ENCODE measurements around the gene KIF4A. TPM values are rescaled to one million over a fixed set of nuclear protein-coding genes. Genes with fewer than 3 reads are reported as not detected.

The KIF4A gene
- total RNA-seq, 1 donor from 2014 or later: 3.0 TPM

DNA sequence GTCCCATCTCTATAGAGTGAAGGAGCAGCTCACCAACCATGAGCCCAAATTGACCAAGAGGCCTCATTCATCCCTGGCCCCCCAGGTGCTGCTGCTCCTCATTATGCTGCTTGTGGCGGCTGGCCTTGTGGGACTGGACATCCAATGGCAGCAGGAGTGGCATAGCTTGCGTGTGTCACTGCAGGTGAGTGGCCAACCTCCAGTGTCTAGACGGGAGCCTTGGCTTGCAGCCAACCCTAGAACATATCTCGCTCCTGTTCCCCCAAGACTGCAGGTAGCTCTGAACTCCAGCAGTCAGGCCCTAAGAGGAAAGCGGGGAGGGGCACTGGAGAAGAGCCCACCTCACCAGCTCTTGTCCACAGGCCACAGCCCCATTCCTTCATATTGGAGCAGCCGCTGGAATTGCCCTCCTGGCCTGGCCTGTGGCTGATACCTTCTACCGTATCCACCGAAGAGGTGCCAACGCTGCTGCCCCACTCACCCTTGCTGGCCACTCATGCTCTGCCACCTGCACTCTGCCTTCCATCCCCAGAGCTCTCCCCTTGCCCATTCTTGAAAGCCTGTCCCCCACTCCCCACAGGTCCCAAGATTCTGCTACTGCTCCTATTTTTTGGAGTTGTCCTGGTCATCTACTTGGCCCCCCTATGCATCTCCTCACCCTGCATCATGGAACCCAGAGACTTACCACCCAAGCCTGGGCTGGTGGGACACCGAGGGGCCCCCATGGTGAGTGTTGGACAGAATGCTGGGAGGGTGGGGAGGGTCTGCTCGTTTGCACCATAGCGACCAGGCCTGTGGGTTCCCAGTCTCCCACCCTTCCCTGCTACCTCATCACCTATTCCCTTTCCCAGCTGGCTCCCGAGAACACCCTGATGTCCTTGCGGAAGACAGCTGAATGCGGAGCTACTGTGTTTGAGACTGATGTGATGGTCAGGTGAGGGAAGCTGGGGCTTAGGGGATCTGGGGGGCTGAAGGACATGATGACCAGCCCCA lies 136.7 kb downstream of the KIF4A start:
- H3K9me3 Mint-ChIP-seq (ENCODE audit: unreplicated experiment): no peaks in the 10 kb centered on the region
- H3K36me3 Mint-ChIP-seq (ENCODE audit: low read depth, unreplicated experiment): no peaks in the 10 kb centered on the region
- Histone ChIP-seq H3K36me3 (ENCODE audit: insufficient read depth, low read length) (no peaks in the 10 kb centered on the region), H3K27me3 (ENCODE audit: insufficient read depth, low read length) (no peaks in the 10 kb centered on the region), H3K9ac (ENCODE audit: low read length) (no peak overlapping the region), H2AFZ (ENCODE audit: low read depth, low read length) (no peak overlapping the region), H3K27ac (ENCODE audit: low read depth, low read length) (no peak overlapping the region), H3K4me3 (ENCODE audit: insufficient read depth, low read depth, low read length) (no peak overlapping the region), H3K9me3 (ENCODE audit: insufficient read depth, low read depth, low read length) (no peaks in the 10 kb centered on the region), H3K4me2 (ENCODE audit: low read length) (no peak overlapping the region), H3K79me2 (ENCODE audit: insufficient read depth, low read length) (no peaks in the 10 kb centered on the region), H4K20me1 (ENCODE audit: insufficient read depth, low read length) (no peaks in the 10 kb centered on the region), H3K4me1 (ENCODE audit: insufficient read depth, low read length) (no peaks in the 10 kb centered on the region)
- TF ChIP-seq, protein P1, sequence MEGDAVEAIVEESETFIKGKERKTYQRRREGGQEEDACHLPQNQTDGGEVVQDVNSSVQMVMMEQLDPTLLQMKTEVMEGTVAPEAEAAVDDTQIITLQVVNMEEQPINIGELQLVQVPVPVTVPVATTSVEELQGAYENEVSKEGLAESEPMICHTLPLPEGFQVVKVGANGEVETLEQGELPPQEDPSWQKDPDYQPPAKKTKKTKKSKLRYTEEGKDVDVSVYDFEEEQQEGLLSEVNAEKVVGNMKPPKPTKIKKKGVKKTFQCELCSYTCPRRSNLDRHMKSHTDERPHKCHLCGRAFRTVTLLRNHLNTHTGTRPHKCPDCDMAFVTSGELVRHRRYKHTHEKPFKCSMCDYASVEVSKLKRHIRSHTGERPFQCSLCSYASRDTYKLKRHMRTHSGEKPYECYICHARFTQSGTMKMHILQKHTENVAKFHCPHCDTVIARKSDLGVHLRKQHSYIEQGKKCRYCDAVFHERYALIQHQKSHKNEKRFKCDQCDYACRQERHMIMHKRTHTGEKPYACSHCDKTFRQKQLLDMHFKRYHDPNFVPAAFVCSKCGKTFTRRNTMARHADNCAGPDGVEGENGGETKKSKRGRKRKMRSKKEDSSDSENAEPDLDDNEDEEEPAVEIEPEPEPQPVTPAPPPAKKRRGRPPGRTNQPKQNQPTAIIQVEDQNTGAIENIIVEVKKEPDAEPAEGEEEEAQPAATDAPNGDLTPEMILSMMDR (IDR thresholded peaks at IDR 0.05; ENCODE audit: insufficient read depth, low read depth, low read length): no peak
- TF ChIP-seq EZH2 (IDR thresholded peaks at IDR 0.05; ENCODE audit: insufficient read depth, low read length): no peak
- H3K27ac Mint-ChIP-seq (ENCODE audit: unreplicated experiment): no peak overlapping the region
- H3K4me3 Mint-ChIP-seq (ENCODE audit: unreplicated experiment): no peak overlapping the region
- peaks cover 7% of the 10 kb centered on the region for H3K27me3 Mint-ChIP-seq (ENCODE audit: low read depth, unreplicated experiment)
- peaks cover 1% of the 10 kb centered on the region for H3K4me1 Mint-ChIP-seq (ENCODE audit: low read depth, unreplicated experiment)
- FAIRE-seq: no peak
- DNase-seq (ENCODE audit: low read depth): no peak

DNA sequence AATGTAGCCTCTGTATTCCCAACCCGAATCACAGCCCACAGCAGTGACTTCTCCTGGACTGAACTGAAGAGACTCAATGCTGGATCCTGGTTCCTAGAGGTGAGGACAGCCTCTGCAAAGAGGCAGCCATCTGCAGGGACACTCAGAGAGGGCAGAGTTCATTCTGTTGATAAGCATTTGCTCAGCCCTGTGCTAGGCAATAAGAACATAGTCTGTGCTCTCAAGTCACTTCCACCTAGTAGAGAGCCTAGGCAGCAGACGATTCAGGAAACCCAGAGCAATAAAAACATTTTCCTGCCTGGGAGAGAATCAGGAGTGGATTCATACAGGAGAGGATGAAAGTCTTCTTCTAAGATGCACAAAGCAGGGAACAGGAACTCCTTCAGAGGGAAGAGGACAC lies 137.5 kb downstream of the KIF4A start:
- H3K9me3 Mint-ChIP-seq (ENCODE audit: unreplicated experiment): no peaks in the 10 kb centered on the region
- no peak overlapping the region for H3K4me3 Mint-ChIP-seq (ENCODE audit: unreplicated experiment)
- Histone ChIP-seq H3K4me1 (ENCODE audit: insufficient read depth, low read length) (no peaks in the 10 kb centered on the region), H2AFZ (ENCODE audit: low read depth, low read length) (no peak overlapping the region), H3K9ac (ENCODE audit: low read length) (no peak overlapping the region), H3K4me3 (ENCODE audit: insufficient read depth, low read depth, low read length) (no peak overlapping the region), H3K27ac (ENCODE audit: low read depth, low read length) (no peak overlapping the region), H4K20me1 (ENCODE audit: insufficient read depth, low read length) (no peaks in the 10 kb centered on the region), H3K9me3 (ENCODE audit: insufficient read depth, low read depth, low read length) (no peaks in the 10 kb centered on the region), H3K27me3 (ENCODE audit: insufficient read depth, low read length) (no peaks in the 10 kb centered on the region), H3K4me2 (ENCODE audit: low read length) (no peak overlapping the region), H3K36me3 (ENCODE audit: insufficient read depth, low read length) (no peaks in the 10 kb centered on the region), H3K79me2 (ENCODE audit: insufficient read depth, low read length) (no peaks in the 10 kb centered on the region)
- DNase-seq (ENCODE audit: low read depth) (no peak), FAIRE-seq (no peak)
- no peak overlapping the region for H3K27ac Mint-ChIP-seq (ENCODE audit: unreplicated experiment)
- no peak for TF ChIP-seq EZH2 (IDR thresholded peaks at IDR 0.05; ENCODE audit: insufficient read depth, low read length)
- TF ChIP-seq, protein P1 (IDR thresholded peaks at IDR 0.05; ENCODE audit: insufficient read depth, low read depth, low read length): no peak
- H3K4me1 Mint-ChIP-seq (ENCODE audit: low read depth, unreplicated experiment): peaks cover 1% of the 10 kb centered on the region
- peaks cover 7% of the 10 kb centered on the region for H3K27me3 Mint-ChIP-seq (ENCODE audit: low read depth, unreplicated experiment)
- no peaks in the 10 kb centered on the region for H3K36me3 Mint-ChIP-seq (ENCODE audit: low read depth, unreplicated experiment)

DNA sequence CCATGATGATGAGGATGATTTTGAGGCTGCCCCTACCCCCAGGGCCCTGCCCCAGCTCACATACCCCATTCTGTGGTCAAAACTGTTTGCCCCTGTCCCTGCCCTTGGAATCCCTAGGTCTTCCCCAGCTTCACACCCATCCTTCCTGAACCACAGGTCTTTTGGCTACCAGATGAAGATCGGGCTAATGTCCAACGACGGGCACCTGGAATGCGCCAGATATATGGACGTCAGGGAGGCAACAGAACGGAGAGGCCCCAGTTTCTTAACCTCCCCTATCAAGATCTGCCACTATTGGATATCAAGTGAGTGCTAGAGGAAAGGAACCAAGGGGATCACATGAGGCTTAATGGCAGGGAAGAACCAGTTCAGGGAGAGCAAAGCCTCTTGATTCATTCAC lies 139.9 kb downstream of the KIF4A start:
- no peak overlapping the region for H2AFZ ChIP-seq (ENCODE audit: low read depth, low read length)
- no peaks in the 10 kb centered on the region for H3K27me3 ChIP-seq (ENCODE audit: insufficient read depth, low read length)
- H3K9me3 ChIP-seq (ENCODE audit: insufficient read depth, low read depth, low read length): no peaks in the 10 kb centered on the region
- Mint-ChIP-seq H3K27me3 (ENCODE audit: low read depth, unreplicated experiment) (peaks cover 4% of the 10 kb centered on the region), H3K27ac (ENCODE audit: unreplicated experiment) (no peak overlapping the region), H3K4me1 (ENCODE audit: low read depth, unreplicated experiment) (no peaks in the 10 kb centered on the region), H3K9me3 (ENCODE audit: unreplicated experiment) (no peaks in the 10 kb centered on the region), H3K4me3 (ENCODE audit: unreplicated experiment) (no peak overlapping the region), H3K36me3 (ENCODE audit: low read depth, unreplicated experiment) (no peaks in the 10 kb centered on the region)
- no peak overlapping the region for H3K9ac ChIP-seq (ENCODE audit: low read length)
- no peak overlapping the region for H3K4me2 ChIP-seq (ENCODE audit: low read length)
- TF ChIP-seq, protein P1 (IDR thresholded peaks at IDR 0.05; ENCODE audit: insufficient read depth, low read depth, low read length): no peak
- no peak for TF ChIP-seq EZH2 (IDR thresholded peaks at IDR 0.05; ENCODE audit: insufficient read depth, low read length)
- no peak for FAIRE-seq
- H3K79me2 ChIP-seq (ENCODE audit: insufficient read depth, low read length): no peaks in the 10 kb centered on the region
- H3K4me3 ChIP-seq (ENCODE audit: insufficient read depth, low read depth, low read length): no peak overlapping the region
- DNase-seq (ENCODE audit: low read depth): no peak
- H3K27ac ChIP-seq (ENCODE audit: low read depth, low read length): no peak overlapping the region
- peaks cover 2% of the 10 kb centered on the region for H3K4me1 ChIP-seq (ENCODE audit: insufficient read depth, low read length)
- H3K36me3 ChIP-seq (ENCODE audit: insufficient read depth, low read length): no peaks in the 10 kb centered on the region
- H4K20me1 ChIP-seq (ENCODE audit: insufficient read depth, low read length): no peaks in the 10 kb centered on the region

Data from astrocyte (in vitro differentiated cells and primary cell).